Trophoblast cell (in vitro differentiated cells and primary cell): Measurements from ENCODE around the gene USP24.

Experiments used
- DNase-seq, 2 donors: peaks; one replicate each; pipeline ENCODE4 v3.0.0-alpha.2; 2016
- H2AFZ ChIP-seq: 2 replicates; pipeline ENCODE4 v1.6.1; 2013; ENCODE audit warnings: low read length, moderate library complexity, mild to moderate bottlenecking; ENCODE audit not compliant: insufficient read depth, poor library complexity
- H2AK5ac ChIP-seq: 2 replicates; pipeline ENCODE4 v1.6.1; 2013; ENCODE audit warnings: mild to moderate bottlenecking, low read length
- H2BK120ac ChIP-seq: 2 replicates; pipeline ENCODE4 v1.6.1; 2013; ENCODE audit warnings: low read length, mild to moderate bottlenecking, moderate library complexity; ENCODE audit not compliant: insufficient read depth, poor library complexity
- H2BK12ac ChIP-seq: 2 replicates; pipeline ENCODE4 v1.6.1; 2013; ENCODE audit warnings: mild to moderate bottlenecking, low read length, moderate library complexity
- H2BK5ac ChIP-seq: 2 replicates; pipeline ENCODE4 v1.6.1; 2013; ENCODE audit warnings: low read length, low read depth, moderate library complexity, mild to moderate bottlenecking; ENCODE audit not compliant: poor library complexity
- H3K14ac ChIP-seq: 2 replicates; pipeline ENCODE4 v1.6.1; 2013; ENCODE audit warnings: mild to moderate bottlenecking, low read length
- H3K18ac ChIP-seq: 2 replicates; pipeline ENCODE4 v1.6.1; 2013; ENCODE audit warnings: mild to moderate bottlenecking, low read length
- H3K23ac ChIP-seq: 2 replicates; pipeline ENCODE4 v1.6.1; 2013; ENCODE audit warnings: low read length
- H3K27ac ChIP-seq: 2 replicates; pipeline ENCODE4 v1.5.1; 2013; ENCODE audit warnings: low read depth, mild to moderate bottlenecking, inconsistent platforms, low read length, moderate library complexity
- H3K27me3 ChIP-seq: 2 replicates; pipeline ENCODE4 v1.6.1; 2013; ENCODE audit warnings: inconsistent platforms, mild to moderate bottlenecking, low read length, moderate library complexity; ENCODE audit not compliant: insufficient read depth
- H3K36me3 ChIP-seq, 2 experiments: 1 replicate in 1 of 2; 2 replicates in 1 of 2; pipeline ENCODE4 v1.6.1; 2013; ENCODE audit warnings: low read length in 2 of 2, mild to moderate bottlenecking in 2 of 2, moderate library complexity in 1 of 2; ENCODE audit not compliant: insufficient read depth in 2 of 2, control insufficient read depth in 1 of 2
- H3K4ac ChIP-seq: 2 replicates; pipeline ENCODE4 v1.6.1; 2013; ENCODE audit warnings: low read depth, mild to moderate bottlenecking, low read length, moderate library complexity
- H3K4me1 ChIP-seq, 2 experiments: 1 replicate in 1 of 2; 2 replicates in 1 of 2; pipeline ENCODE4 v1.6.1; 2013; ENCODE audit warnings: low read length in 2 of 2, mild to moderate bottlenecking in 2 of 2, moderate library complexity in 1 of 2; ENCODE audit not compliant: insufficient read depth in 2 of 2, control insufficient read depth in 1 of 2
- H3K4me2 ChIP-seq: 2 replicates; pipeline ENCODE4 v1.6.1; 2013; ENCODE audit warnings: inconsistent platforms, mild to moderate bottlenecking, low read length, moderate library complexity
- H3K4me3 ChIP-seq: 2 replicates; pipeline ENCODE4 v1.5.1; 2013; ENCODE audit warnings: mild to moderate bottlenecking, low read depth, low read length, inconsistent platforms
- H3K79me1 ChIP-seq: one replicate; pipeline ENCODE4 v1.6.1; 2013; ENCODE audit warnings: low read length
- H3K79me2 ChIP-seq: 2 replicates; pipeline ENCODE4 v1.6.1; 2013; ENCODE audit warnings: low read length, mild to moderate bottlenecking; ENCODE audit not compliant: control insufficient read depth, insufficient read depth, poor library complexity
- H3K9ac ChIP-seq: 2 replicates; pipeline ENCODE4 v1.6.1; 2013; ENCODE audit warnings: mild to moderate bottlenecking, low read length
- H3K9me3 ChIP-seq: 2 replicates; pipeline ENCODE4 v1.6.1; 2013; ENCODE audit warnings: low read depth, mild to moderate bottlenecking, control low read depth, inconsistent platforms, low read length; ENCODE audit not compliant: insufficient read depth
- H4K12ac ChIP-seq: 2 replicates; pipeline ENCODE4 v1.6.1; 2013; ENCODE audit warnings: low read depth, mild to moderate bottlenecking, low read length, moderate library complexity
- H4K8ac ChIP-seq: 2 replicates; pipeline ENCODE4 v1.6.1; 2013; ENCODE audit warnings: low read depth, mild to moderate bottlenecking, low read length, moderate library complexity
- H4K91ac ChIP-seq: one replicate; pipeline ENCODE4 v1.6.1; 2013; ENCODE audit warnings: low read depth, mild to moderate bottlenecking, low read length, moderate library complexity
- WGBS: extraction: QIAGEN DNeasy Blood & Tissue Kit; methylation state at CpG from one replicate; pipeline ENCODE4 v1.1.7; 2013; ENCODE audit warnings: missing lambda C conversion rate; ENCODE audit not compliant: insufficient read length, insufficient coverage; ENCODE audit errors: extremely low coverage; 5-methylcytosine and 5-hydroxymethylcytosine counted together

Gene USP24

GRCh38 chr1:55243655-55244054 is 28.5 kb upstream of the USP24 start:
- DNase-seq = no peak
- H3K9me3 ChIP-seq = no peaks in the 10 kb centered on the region
- no peak overlapping the region for H2AK5ac ChIP-seq
- H3K36me3 ChIP-seq = no peaks in the 10 kb centered on the region
- H3K4me1 ChIP-seq = peaks cover 19 to 31% of the 10 kb centered on the region in 2 experiments
- no peak overlapping the region for H4K12ac ChIP-seq
- no peak overlapping the region for H2BK120ac ChIP-seq
- no CpG with 5 or more reads among the region's 2 CpGs for WGBS
- no peak overlapping the region for H3K4ac ChIP-seq
- no peak overlapping the region for H4K91ac ChIP-seq
- no peak overlapping the region for H4K8ac ChIP-seq
- no peak overlapping the region for H2AFZ ChIP-seq
- no peak overlapping the region for H3K27ac ChIP-seq
- H3K27me3 ChIP-seq = no peaks in the 10 kb centered on the region
- no peak overlapping the region for H3K14ac ChIP-seq
- H3K18ac ChIP-seq = no peak overlapping the region
- peaks cover 4% of the 10 kb centered on the region for H3K79me2 ChIP-seq
- H3K4me2 ChIP-seq = no peak overlapping the region
- no peak overlapping the region for H2BK5ac ChIP-seq
- peaks cover 12% of the 10 kb centered on the region for H3K79me1 ChIP-seq
- no peak overlapping the region for H3K23ac ChIP-seq
- no peak overlapping the region for H3K9ac ChIP-seq
- no peak overlapping the region for H2BK12ac ChIP-seq
- no peak overlapping the region for H3K4me3 ChIP-seq

GRCh38 chr1:55239548-55239947 is 24.4 kb upstream of the USP24 start:
- Histone ChIP-seq H4K91ac (no peak overlapping the region), H3K27ac (no peak overlapping the region), H2BK12ac (peak overlapping the region; percentile 27), H4K12ac (no peak overlapping the region), H3K79me1 (peaks cover 9% of the 10 kb centered on the region), H3K9ac (no peak overlapping the region), H3K27me3 (no peaks in the 10 kb centered on the region), H3K23ac (no peak overlapping the region), H2BK120ac (no peak overlapping the region), H3K4me1 (peaks cover 2 to 14% of the 10 kb centered on the region in 2 experiments), H3K9me3 (no peaks in the 10 kb centered on the region), H3K4me3 (no peak overlapping the region), H2AFZ (no peak overlapping the region), H4K8ac (no peak overlapping the region), H2BK5ac (no peak overlapping the region), H3K79me2 (no peaks in the 10 kb centered on the region), H3K18ac (no peak overlapping the region), H3K36me3 (no peaks in the 10 kb centered on the region), H3K14ac (no peak overlapping the region), H3K4ac (no peak overlapping the region), H3K4me2 (no peak overlapping the region), H2AK5ac (no peak overlapping the region)
- no peak for DNase-seq
- no CpG with 5 or more reads among the region's 2 CpGs for WGBS

GRCh38 chr1:55235722-55236121 is 20.6 kb upstream of the USP24 start:
- Histone ChIP-seq H3K79me1 (peaks cover 15% of the 10 kb centered on the region), H3K18ac (no peak overlapping the region), H3K4me3 (no peak overlapping the region), H3K9me3 (no peaks in the 10 kb centered on the region), H4K91ac (no peak overlapping the region), H3K23ac (no peak overlapping the region), H3K4me1 (peaks cover 12 to 19% of the 10 kb centered on the region in 2 experiments), H2AK5ac (no peak overlapping the region), H3K27ac (no peak overlapping the region), H3K27me3 (no peaks in the 10 kb centered on the region), H3K9ac (no peak overlapping the region), H3K79me2 (no peaks in the 10 kb centered on the region), H2AFZ (no peak overlapping the region), H2BK120ac (no peak overlapping the region), H3K14ac (no peak overlapping the region), H3K4ac (no peak overlapping the region), H4K12ac (no peak overlapping the region), H3K4me2 (no peak overlapping the region), H2BK5ac (no peak overlapping the region), H4K8ac (no peak overlapping the region), H3K36me3 (no peaks in the 10 kb centered on the region), H2BK12ac (no peak overlapping the region)
- WGBS = no CpG with 5 or more reads among the region's 4 CpGs
- DNase-seq = peak; percentile 50 to 83

GRCh38 chr1:55234016-55234415 is 18.9 kb upstream of the USP24 start:
- H2BK120ac ChIP-seq = peak overlapping the region; percentile 44
- H2AK5ac ChIP-seq = no peak overlapping the region
- no peak overlapping the region for H3K9ac ChIP-seq
- H4K8ac ChIP-seq = no peak overlapping the region
- no peak overlapping the region for H3K4me2 ChIP-seq
- H2AFZ ChIP-seq = no peak overlapping the region
- H3K27ac ChIP-seq = peak overlapping the region; percentile 53
- H3K4ac ChIP-seq = no peak overlapping the region
- H2BK12ac ChIP-seq = peak overlapping the region; percentile 21
- H2BK5ac ChIP-seq = no peak overlapping the region
- H4K91ac ChIP-seq = no peak overlapping the region
- no peak overlapping the region for H3K18ac ChIP-seq
- DNase-seq = no peak
- H3K4me1 ChIP-seq = peaks cover 10 to 19% of the 10 kb centered on the region in 2 experiments
- no peak overlapping the region for H4K12ac ChIP-seq
- no peak overlapping the region for H3K23ac ChIP-seq
- no peaks in the 10 kb centered on the region for H3K79me2 ChIP-seq
- H3K9me3 ChIP-seq = no peaks in the 10 kb centered on the region
- H3K4me3 ChIP-seq = no peak overlapping the region
- no peak overlapping the region for H3K14ac ChIP-seq
- H3K36me3 ChIP-seq = no peaks in the 10 kb centered on the region
- no peaks in the 10 kb centered on the region for H3K27me3 ChIP-seq
- WGBS = no CpG with 5 or more reads among the region's 3 CpGs
- H3K79me1 ChIP-seq = peaks cover 12% of the 10 kb centered on the region
